GM20000 (cell line): ENCODE measurements around the gene MRTFB.

Experiments used
- DNase-seq: peaks from one replicate; pipeline ENCODE4 v3.0.0; 2012; ENCODE audit warnings: low spot score
- TF ChIP-seq, protein P1 (sequence below): IDR thresholded peaks from 2 replicates; pipeline ENCODE4 v1.5.1; 2012; ENCODE audit warnings: mild to moderate bottlenecking, control low read depth; ENCODE audit errors: extremely low read depth, missing control alignments

The MRTFB gene

DNA sequence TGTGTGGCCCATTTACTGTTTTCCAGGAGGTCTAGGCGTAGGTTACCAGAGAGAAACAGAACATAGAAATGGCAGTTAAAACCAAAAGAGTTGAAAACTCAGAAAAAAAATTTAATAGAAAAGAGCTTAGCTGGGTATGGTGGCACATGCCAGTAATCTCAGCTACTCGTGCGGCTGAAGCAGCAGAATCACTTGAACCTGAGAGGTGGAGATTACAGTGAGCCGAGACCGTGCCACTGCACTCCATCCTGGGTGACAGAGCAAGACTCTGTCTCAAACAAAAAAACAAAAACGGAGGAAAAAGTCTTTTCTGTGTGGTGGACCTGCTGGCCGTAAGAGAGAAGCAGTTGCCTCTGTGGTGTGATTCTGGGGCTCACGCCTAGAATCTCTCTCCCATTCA lies 35.8 kb downstream of the MRTFB start:
- TF ChIP-seq, protein P1, sequence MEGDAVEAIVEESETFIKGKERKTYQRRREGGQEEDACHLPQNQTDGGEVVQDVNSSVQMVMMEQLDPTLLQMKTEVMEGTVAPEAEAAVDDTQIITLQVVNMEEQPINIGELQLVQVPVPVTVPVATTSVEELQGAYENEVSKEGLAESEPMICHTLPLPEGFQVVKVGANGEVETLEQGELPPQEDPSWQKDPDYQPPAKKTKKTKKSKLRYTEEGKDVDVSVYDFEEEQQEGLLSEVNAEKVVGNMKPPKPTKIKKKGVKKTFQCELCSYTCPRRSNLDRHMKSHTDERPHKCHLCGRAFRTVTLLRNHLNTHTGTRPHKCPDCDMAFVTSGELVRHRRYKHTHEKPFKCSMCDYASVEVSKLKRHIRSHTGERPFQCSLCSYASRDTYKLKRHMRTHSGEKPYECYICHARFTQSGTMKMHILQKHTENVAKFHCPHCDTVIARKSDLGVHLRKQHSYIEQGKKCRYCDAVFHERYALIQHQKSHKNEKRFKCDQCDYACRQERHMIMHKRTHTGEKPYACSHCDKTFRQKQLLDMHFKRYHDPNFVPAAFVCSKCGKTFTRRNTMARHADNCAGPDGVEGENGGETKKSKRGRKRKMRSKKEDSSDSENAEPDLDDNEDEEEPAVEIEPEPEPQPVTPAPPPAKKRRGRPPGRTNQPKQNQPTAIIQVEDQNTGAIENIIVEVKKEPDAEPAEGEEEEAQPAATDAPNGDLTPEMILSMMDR, result no peak
- DNase-seq, result no peak

DNA sequence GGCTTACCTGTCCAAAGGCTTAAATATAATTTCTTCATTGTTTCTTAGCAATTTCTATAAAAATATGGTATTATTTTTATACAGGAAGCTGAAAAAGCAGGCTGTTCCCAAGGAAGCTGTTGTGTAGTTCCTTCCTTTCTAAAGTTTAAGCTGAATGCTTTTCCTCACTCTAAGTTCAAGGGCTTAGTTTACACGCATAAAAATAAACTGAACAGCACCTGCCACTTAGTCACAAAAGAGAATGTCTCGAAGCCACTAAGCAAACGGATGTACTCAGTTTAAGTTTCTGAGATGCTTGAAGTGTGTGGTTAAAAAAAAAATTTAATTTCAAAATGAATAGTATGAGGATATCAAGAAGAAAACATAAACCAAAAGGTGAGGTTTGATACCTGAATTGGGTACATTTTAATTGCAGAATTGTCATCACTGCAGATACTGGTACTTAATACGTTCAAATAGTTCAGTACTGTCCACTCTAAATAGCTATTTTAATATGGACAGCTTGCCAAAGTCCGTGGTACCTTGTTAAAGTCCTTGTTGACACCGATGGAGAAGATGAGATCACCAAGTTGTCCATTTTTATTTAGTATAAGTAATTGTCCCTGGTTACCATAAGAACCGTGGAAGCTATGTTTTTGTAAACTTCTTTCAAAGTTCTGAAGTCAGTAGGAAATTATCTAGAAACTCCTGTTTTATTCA lies 38.1 kb downstream of the MRTFB start:
- no peak for DNase-seq
- TF ChIP-seq, protein P1, result no peak

DNA sequence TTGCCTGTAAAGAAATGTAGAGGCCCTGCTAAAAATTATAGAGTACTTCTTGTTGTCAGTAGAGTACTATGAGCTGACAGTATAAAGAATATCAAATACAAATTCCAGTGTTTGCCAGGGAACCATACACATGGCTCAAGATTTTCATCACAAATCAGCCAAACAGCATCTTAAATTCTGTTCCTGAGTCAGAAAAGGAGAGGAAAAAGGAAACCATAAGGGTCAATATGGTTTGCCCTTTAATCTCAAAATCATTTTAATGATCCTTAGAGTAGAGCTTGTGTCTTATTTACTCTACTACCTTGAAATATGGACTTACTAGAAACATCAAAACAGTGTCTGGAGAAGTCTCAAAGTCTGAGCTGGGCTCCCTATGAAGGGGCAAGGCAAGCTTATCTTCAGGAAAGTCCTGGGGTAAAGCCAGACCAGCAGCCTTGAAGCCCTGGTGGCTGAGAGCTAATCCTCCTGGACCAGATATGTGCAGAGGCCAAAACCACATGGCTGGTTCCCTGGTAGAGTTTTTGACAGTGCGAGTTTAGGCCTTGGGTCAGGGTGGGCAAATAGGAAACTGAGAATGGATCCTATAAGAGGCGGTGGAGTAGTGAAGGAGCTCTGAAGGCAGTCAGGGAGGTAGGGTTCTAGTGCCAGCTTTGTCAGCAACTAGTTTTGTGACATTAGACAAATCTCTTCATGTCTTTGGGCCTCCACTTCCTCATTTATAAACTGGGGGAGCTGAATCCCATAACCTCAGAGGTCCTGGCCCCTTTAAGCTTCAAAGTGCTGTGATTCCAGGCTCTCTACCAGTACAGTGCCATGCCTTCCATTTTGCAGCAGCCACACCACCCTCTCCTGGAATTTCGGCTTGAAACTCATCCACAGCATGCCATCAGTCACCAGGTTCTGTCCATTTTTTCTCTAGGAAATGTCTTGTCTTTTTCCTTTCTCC lies 38.9 kb downstream of the MRTFB start:
- TF ChIP-seq, protein P1, result no peak
- no peak for DNase-seq

DNA sequence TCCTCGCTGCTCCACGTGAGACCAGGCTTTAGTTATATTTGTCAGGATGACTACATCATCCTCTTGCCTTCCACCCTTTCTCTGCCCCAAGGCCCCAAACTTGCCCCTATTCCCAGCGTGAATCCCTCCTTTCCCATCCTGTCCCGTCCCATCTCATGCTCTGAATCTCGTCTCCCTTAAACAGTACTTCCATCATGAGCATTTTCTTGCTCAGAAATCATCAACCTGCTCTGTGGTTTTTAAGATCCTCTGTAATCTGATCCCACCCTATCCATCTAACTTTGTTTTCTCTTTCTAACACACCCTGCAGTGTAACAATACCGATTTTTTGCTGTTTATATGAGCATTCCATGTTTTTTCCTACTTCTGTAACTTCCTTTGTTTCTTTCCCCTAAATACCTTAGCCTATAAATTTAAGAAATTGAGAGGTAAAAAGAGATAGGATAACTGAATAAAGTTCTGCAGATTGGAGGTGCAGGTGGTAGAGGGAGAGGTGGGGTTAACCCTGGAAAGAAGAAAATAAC lies 39.7 kb downstream of the MRTFB start:
- no peak for DNase-seq
- TF ChIP-seq, protein P1, result no peak

DNA sequence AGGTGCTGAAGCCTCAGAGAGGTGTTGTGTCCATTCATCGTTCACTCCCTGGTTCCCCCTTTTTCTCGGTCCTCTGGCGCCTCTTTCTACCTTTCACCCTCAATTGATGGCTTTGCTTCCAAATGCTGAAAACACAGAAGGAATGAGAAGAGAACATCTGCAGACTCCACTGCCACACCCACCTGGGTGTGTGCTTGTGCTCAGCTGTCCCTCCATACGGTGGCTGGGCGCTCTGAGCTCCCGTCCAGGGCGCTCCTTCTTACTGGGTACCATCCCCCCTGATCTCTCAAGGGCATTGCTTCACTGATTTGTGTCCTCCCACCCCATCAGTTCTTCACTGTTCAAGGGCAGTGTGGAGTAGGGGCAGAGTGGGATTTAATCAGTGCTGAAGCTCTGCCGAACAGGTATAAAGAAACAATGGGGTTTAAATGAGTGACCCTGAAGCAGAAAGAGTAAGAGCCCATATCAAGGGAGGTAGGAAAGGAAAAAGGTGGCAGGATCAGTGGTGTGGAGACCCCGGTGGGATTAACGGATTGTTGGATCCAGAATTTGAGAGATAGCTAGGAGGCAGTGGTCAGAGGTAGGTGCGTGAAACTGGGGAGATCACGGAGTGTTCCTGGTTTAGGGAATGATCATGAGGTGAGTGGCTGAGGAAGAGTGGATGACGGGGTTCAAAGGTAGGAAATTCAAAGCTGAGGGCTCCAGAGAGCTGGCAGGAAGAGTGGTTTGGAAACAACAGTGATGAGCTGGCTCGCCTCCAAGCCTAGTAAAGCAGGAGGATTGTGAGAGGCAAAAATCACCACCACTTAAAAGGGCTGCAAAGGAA lies 40.8 kb downstream of the MRTFB start:
- no peak for DNase-seq

DNA sequence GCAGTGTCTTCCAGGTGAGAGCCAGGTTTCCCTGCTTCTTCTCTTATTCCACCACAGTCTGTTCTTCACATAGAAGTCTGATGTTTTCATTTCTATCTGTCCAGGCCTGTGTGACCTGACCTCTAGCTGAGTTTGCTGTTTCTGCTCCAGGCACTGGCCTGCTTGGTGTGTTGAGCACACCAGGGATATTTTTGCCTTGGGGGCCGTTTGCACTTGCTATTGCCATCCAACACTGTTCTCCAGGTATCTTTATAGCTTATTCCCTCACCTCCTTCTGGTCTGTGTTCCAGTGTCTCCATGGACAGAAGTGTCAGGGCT lies 41.4 kb downstream of the MRTFB start:
- TF ChIP-seq, protein P1, result no peak
- no peak for DNase-seq

More for the DNA sequence above, 40.8 kb downstream of the MRTFB start:
- TF ChIP-seq, protein P1, result no peak
